Measurements from ENCODE around the gene PMEPA1. TPM values are rescaled to one million over a fixed set of nuclear protein-coding genes. Genes with fewer than 3 reads are reported as not detected.

Gene PMEPA1
- total RNA-seq, 1 donor from 2014 or later: 49.4 TPM

- Mint-ChIP-seq H3K4me3 (ENCODE audit: unreplicated experiment) (no peak overlapping the region), H3K27me3 (ENCODE audit: low read depth, unreplicated experiment) (no peaks in the 10 kb centered on the region), H3K27ac (ENCODE audit: unreplicated experiment) (no peak overlapping the region), H3K4me1 (ENCODE audit: low read depth, unreplicated experiment) (no peaks in the 10 kb centered on the region), H3K9me3 (ENCODE audit: unreplicated experiment) (peaks cover 21% of the 10 kb centered on the region), H3K36me3 (ENCODE audit: low read depth, unreplicated experiment) (peaks cover 15% of the 10 kb centered on the region)
- Histone ChIP-seq H3K4me2 (ENCODE audit: low read length) (no peak overlapping the region), H4K20me1 (ENCODE audit: insufficient read depth, low read length) (peaks cover 31% of the 10 kb centered on the region), H3K27ac (ENCODE audit: low read depth, low read length) (no peak overlapping the region), H3K4me3 (ENCODE audit: insufficient read depth, low read depth, low read length) (no peak overlapping the region), H2AFZ (ENCODE audit: low read depth, low read length) (no peak overlapping the region), H3K9me3 (ENCODE audit: insufficient read depth, low read depth, low read length) (peaks cover 6% of the 10 kb centered on the region), H3K4me1 (ENCODE audit: insufficient read depth, low read length) (no peaks in the 10 kb centered on the region), H3K79me2 (ENCODE audit: insufficient read depth, low read length) (no peaks in the 10 kb centered on the region), H3K36me3 (ENCODE audit: insufficient read depth, low read length) (peaks cover 16% of the 10 kb centered on the region), H3K9ac (ENCODE audit: low read length) (no peak overlapping the region), H3K27me3 (ENCODE audit: insufficient read depth, low read length) (no peaks in the 10 kb centered on the region)
- TF ChIP-seq EZH2 (IDR thresholded peaks at IDR 0.05; ENCODE audit: insufficient read depth, low read length): no peak
- TF ChIP-seq, protein P1, sequence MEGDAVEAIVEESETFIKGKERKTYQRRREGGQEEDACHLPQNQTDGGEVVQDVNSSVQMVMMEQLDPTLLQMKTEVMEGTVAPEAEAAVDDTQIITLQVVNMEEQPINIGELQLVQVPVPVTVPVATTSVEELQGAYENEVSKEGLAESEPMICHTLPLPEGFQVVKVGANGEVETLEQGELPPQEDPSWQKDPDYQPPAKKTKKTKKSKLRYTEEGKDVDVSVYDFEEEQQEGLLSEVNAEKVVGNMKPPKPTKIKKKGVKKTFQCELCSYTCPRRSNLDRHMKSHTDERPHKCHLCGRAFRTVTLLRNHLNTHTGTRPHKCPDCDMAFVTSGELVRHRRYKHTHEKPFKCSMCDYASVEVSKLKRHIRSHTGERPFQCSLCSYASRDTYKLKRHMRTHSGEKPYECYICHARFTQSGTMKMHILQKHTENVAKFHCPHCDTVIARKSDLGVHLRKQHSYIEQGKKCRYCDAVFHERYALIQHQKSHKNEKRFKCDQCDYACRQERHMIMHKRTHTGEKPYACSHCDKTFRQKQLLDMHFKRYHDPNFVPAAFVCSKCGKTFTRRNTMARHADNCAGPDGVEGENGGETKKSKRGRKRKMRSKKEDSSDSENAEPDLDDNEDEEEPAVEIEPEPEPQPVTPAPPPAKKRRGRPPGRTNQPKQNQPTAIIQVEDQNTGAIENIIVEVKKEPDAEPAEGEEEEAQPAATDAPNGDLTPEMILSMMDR (IDR thresholded peaks at IDR 0.05; ENCODE audit: insufficient read depth, low read depth, low read length): no peak
- FAIRE-seq (no peak), DNase-seq (ENCODE audit: low read depth) (no peak)
Measured at GRCh38 chr20:57647006-57647932, 62.5 kb downstream of the PMEPA1 start.

GRCh38 chr20:57638895-57639236, 70.9 kb downstream of the PMEPA1 start:
- Histone ChIP-seq H3K4me1 (ENCODE audit: insufficient read depth, low read length) (no peaks in the 10 kb centered on the region), H2AFZ (ENCODE audit: low read depth, low read length) (no peak overlapping the region), H3K27me3 (ENCODE audit: insufficient read depth, low read length) (no peaks in the 10 kb centered on the region), H3K9ac (ENCODE audit: low read length) (no peak overlapping the region), H3K27ac (ENCODE audit: low read depth, low read length) (no peak overlapping the region), H3K4me3 (ENCODE audit: insufficient read depth, low read depth, low read length) (no peak overlapping the region), H3K79me2 (ENCODE audit: insufficient read depth, low read length) (no peaks in the 10 kb centered on the region), H4K20me1 (ENCODE audit: insufficient read depth, low read length) (no peaks in the 10 kb centered on the region), H3K36me3 (ENCODE audit: insufficient read depth, low read length) (no peaks in the 10 kb centered on the region), H3K9me3 (ENCODE audit: insufficient read depth, low read depth, low read length) (no peaks in the 10 kb centered on the region), H3K4me2 (ENCODE audit: low read length) (no peak overlapping the region)
- FAIRE-seq (no peak), DNase-seq (ENCODE audit: low read depth) (no peak)
- no peak overlapping the region for H3K27ac Mint-ChIP-seq (ENCODE audit: unreplicated experiment)
- H3K27me3 Mint-ChIP-seq (ENCODE audit: low read depth, unreplicated experiment): peaks cover 2% of the 10 kb centered on the region
- H3K4me3 Mint-ChIP-seq (ENCODE audit: unreplicated experiment): no peak overlapping the region
- no peaks in the 10 kb centered on the region for H3K36me3 Mint-ChIP-seq (ENCODE audit: low read depth, unreplicated experiment)
- no peaks in the 10 kb centered on the region for H3K4me1 Mint-ChIP-seq (ENCODE audit: low read depth, unreplicated experiment)
- TF ChIP-seq, protein P1 (IDR thresholded peaks at IDR 0.05; ENCODE audit: insufficient read depth, low read depth, low read length): no peak
- TF ChIP-seq EZH2 (IDR thresholded peaks at IDR 0.05; ENCODE audit: insufficient read depth, low read length): no peak
- H3K9me3 Mint-ChIP-seq (ENCODE audit: unreplicated experiment): peaks cover 4% of the 10 kb centered on the region
